ENCODE measurements around the gene APBA2. TPM values are rescaled to one million over a fixed set of nuclear protein-coding genes. Genes with fewer than 3 reads are reported as not detected.

Gene APBA2
- total and polyA plus RNA-seq, 7 donors, result 0.06 to 0.36 (median 0.08) TPM; not detected in 2

DNA sequence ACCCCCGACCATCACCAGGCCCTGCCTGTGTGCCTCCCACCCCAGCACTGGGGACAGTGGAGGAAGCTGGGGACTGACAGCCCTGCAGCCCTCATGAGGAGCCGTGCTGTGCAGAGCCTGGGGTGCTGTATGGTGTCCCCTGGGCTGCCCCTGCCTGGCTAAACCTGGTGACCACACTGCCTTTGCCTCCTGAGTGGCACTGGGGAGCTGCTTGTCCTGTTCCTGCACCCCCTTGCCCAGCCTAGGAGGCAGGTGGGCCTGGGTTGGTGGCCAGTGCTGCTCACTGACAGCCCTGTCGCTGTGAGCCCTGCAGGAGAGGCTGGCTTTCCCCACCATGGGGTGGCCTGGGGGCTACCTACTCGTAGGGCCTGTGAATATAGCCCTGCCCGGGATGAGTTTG is 224.4 kb downstream of the APBA2 start:
- no peak overlapping the region for H3K27ac ChIP-seq
- intact Hi-C loops (cut with DNase I), result no loop called here
- TF ChIP-seq, protein P1, sequence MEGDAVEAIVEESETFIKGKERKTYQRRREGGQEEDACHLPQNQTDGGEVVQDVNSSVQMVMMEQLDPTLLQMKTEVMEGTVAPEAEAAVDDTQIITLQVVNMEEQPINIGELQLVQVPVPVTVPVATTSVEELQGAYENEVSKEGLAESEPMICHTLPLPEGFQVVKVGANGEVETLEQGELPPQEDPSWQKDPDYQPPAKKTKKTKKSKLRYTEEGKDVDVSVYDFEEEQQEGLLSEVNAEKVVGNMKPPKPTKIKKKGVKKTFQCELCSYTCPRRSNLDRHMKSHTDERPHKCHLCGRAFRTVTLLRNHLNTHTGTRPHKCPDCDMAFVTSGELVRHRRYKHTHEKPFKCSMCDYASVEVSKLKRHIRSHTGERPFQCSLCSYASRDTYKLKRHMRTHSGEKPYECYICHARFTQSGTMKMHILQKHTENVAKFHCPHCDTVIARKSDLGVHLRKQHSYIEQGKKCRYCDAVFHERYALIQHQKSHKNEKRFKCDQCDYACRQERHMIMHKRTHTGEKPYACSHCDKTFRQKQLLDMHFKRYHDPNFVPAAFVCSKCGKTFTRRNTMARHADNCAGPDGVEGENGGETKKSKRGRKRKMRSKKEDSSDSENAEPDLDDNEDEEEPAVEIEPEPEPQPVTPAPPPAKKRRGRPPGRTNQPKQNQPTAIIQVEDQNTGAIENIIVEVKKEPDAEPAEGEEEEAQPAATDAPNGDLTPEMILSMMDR (IDR thresholded peaks at IDR 0.05), result no peak
- DNase-seq (no peak), ATAC-seq (no peak)
- no peaks in the 10 kb centered on the region for H3K4me1 ChIP-seq
- 82 to 91% (median 82%) methylated on average over 4 to 5 of the region's 5 CpGs for WGBS, 3 donors
- H3K4me3 ChIP-seq, result no peak overlapping the region
- no peaks in the 10 kb centered on the region for H3K36me3 ChIP-seq (ENCODE audit: insufficient read depth in 1 of 2, low read depth in 1 of 2)
- H3K9me3 ChIP-seq, result no peaks in the 10 kb centered on the region
- H3K27me3 ChIP-seq (ENCODE audit: insufficient read depth in 3 of 3, low read length in 2 of 3), result peaks cover 0 to 12% (median 4%) of the 10 kb centered on the region in 3 donors

DNA sequence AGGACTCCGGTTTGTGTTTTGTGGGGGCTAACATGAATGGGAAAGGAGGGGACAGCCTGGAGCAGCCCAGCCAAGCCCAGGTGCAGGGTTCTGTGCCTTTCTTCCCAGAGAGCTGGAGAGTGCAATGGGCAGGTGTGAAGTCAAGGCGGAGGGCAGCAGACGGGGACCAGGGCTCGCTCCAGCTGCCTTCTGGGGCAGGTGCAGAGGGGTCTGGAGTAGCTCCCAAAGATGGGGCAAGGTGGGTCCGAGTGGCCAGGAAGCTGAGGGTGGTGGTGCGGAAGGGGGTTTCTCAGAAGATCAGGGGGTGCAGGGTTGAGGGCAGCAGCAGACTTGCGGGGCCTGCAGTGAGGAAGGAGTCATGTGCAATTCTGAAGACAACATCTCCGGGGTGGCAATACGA is 225.0 kb downstream of the APBA2 start:
- H3K27ac ChIP-seq, result no peak overlapping the region
- ATAC-seq (no peak), DNase-seq (no peak)
- no peaks in the 10 kb centered on the region for H3K36me3 ChIP-seq (ENCODE audit: insufficient read depth in 1 of 2, low read depth in 1 of 2)
- WGBS, 3 donors, result 84 to 92% (median 86%) methylated on average over 9 of the region's 9 CpGs
- H3K4me3 ChIP-seq, result no peak overlapping the region
- intact Hi-C loops (cut with DNase I), result no loop called here
- TF ChIP-seq, protein P1 (IDR thresholded peaks at IDR 0.05), result no peak
- H3K27me3 ChIP-seq (ENCODE audit: insufficient read depth in 3 of 3, low read length in 2 of 3), result peaks cover 0 to 17% (median 9%) of the 10 kb centered on the region in 3 donors
- H3K9me3 ChIP-seq, result no peaks in the 10 kb centered on the region
- H3K4me1 ChIP-seq, result no peaks in the 10 kb centered on the region

DNA sequence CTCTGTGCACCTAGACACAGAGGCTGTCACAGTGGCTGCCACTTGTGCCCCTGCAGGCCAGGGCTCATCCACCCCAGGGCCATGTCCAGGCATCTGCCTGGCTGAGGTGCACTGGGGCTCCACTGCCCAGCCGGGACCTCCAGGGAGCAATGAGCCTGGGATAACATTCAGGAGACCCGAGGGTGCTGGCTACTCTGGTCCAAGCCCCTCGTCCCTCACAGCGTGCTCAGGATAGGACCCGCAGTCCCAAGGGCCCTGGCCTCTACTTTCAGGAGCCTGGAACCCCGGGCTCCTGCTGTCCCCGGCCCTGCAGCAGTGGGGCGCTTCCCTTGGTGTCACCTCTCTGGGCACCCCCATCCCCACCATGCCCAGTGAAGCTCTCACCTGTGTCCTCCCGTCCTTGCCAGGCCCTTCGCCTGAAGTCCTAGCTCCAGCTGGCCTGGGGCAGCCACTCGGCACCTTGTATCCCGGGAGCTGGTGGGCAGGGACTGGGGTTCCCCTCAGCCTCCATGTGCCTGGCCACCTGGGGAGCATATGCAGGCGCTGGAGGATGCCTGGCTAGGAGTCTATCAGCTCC is 226.0 kb downstream of the APBA2 start:
- no peak for DNase-seq
- ATAC-seq, result no peak
- TF ChIP-seq, protein P1 (IDR thresholded peaks at IDR 0.05), result no peak
- Histone ChIP-seq H3K4me3 (no peak overlapping the region), H3K36me3 (ENCODE audit: insufficient read depth in 1 of 2, low read depth in 1 of 2) (no peaks in the 10 kb centered on the region), H3K27me3 (ENCODE audit: insufficient read depth in 3 of 3, low read length in 2 of 3) (peaks cover 0 to 24% (median 11%) of the 10 kb centered on the region in 3 donors), H3K9me3 (no peaks in the 10 kb centered on the region), H3K27ac (no peak overlapping the region), H3K4me1 (no peaks in the 10 kb centered on the region)
- intact Hi-C loops (cut with DNase I), result no loop called here
- 82 to 91% (median 84%) methylated on average over 12 to 13 of the region's 13 CpGs for WGBS, 3 donors

DNA sequence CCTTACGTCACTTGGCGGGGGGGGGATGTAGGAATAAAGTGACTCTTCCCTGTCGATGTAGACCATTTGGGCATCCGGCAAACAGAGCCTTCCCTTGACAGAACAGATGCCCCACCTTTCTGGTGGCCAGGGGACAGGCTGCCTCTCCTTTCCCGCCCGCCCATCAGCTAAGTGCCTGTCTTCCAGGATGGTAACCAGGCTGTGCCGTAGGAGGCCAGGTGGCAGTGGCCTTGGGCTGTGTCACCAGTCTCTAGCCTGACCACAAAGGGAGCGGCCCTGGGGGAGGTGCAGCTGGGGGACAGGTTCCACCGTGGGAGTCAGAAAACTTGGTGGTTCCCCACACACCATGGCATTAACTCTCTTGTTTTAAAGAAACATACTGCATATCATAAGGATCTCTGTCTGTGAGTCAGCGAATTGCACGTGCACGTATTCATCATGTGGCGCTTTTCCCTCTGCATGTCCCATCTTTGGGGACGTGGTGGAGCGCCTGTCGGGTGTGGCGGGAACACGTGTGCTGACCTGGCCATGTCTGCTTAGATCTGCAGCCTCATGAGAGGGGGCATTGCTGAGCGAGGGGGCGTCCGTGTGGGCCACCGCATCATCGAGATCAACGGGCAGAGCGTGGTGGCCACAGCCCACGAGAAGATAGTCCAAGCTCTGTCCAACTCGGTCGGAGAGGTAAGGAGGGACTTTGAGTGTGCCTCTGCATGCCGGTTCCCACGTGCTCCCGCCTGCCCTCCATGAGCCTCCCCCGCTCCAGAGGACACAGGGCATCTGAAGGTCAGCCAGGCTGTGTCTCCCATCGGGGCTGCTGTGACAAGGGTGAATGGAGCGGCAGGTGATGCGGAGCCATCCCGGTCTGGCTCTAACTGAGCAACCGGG is 227.8 kb downstream of the APBA2 start:
- Histone ChIP-seq H3K4me3 (no peak overlapping the region), H3K27ac (no peak overlapping the region), H3K36me3 (ENCODE audit: insufficient read depth in 1 of 2, low read depth in 1 of 2) (no peaks in the 10 kb centered on the region), H3K27me3 (ENCODE audit: insufficient read depth in 3 of 3, low read length in 2 of 3) (peaks cover 0 to 30% (median 14%) of the 10 kb centered on the region in 3 donors), H3K9me3 (no peaks in the 10 kb centered on the region), H3K4me1 (no peaks in the 10 kb centered on the region)
- TF ChIP-seq, protein P1 (IDR thresholded peaks at IDR 0.05), result no peak
- 76 to 82% (median 81%) methylated on average over 36 to 37 of the region's 37 CpGs for WGBS, 3 donors
- DNase-seq (no peak), ATAC-seq (no peak)
- intact Hi-C loops (cut with DNase I), result no loop called here

Data from psoas muscle (tissue), 8 donors.